ENCODE measurements around the gene PDCD7.

The PDCD7 gene

GRCh38 chr15:65067645-65068402 lies 65.8 kb downstream of the PDCD7 start, which contains the start of gene RASL12:
RASL12 (minus strand) TSS chr15:65067991; CDS start chr15:65067835, 156 bp downstream.
- no peaks in the 10 kb centered on the region for H4K20me1 ChIP-seq (ENCODE audit: insufficient read depth, low read length)
- no peaks in the 10 kb centered on the region for H3K36me3 ChIP-seq (ENCODE audit: insufficient read depth, low read length)
- H3K9me2 ChIP-seq (ENCODE audit: low read depth, low read length) = no peaks in the 10 kb centered on the region
- H3K4me3 ChIP-seq (ENCODE audit: low read depth, low read length, poor library complexity, severe bottlenecking) = no peak within 1 kb of the TSS
- H3K9ac ChIP-seq (ENCODE audit: low read length) = no peak within 1 kb of the TSS
- peaks cover 3% of the 10 kb centered on the region for H3K27me3 ChIP-seq (ENCODE audit: insufficient read depth, low read length)
- no peaks in the 10 kb centered on the region for H3F3A ChIP-seq (ENCODE audit: insufficient read depth, low read length)
- no peaks in the 10 kb centered on the region for H3K4me1 ChIP-seq (ENCODE audit: insufficient read depth, low read length, severe bottlenecking)
- no peaks in the 10 kb centered on the region for H3K9me3 ChIP-seq (ENCODE audit: low read length)
- H3K4me2 ChIP-seq (ENCODE audit: low read length) = no peak within 1 kb of the TSS
- no peak for TF ChIP-seq CTCF (IDR thresholded peaks at IDR 0.05; ENCODE audit: low read length)
- no peak for TF ChIP-seq EZH2 (IDR thresholded peaks at IDR 0.05; ENCODE audit: borderline replicate concordance, low read length)
- no peak within 1 kb of the TSS for H3K27ac ChIP-seq (ENCODE audit: low read depth, low read length, poor library complexity, severe bottlenecking)
- no peaks in the 10 kb centered on the region for H3K79me2 ChIP-seq (ENCODE audit: insufficient read depth, low read length)
- H2AFZ ChIP-seq (ENCODE audit: low read length) = no peak within 1 kb of the TSS
